Measurements from ENCODE around the gene AHCYL1. TPM values are rescaled to one million over a fixed set of nuclear protein-coding genes. Genes with fewer than 3 reads are reported as not detected.

AHCYL1 gene
- total and polyA plus RNA-seq, 2 of the 8 experiments (the other 6 are each of a cell fraction or from before 2014, with no cell fraction given): 64.5 to 95.9 TPM

DNA sequence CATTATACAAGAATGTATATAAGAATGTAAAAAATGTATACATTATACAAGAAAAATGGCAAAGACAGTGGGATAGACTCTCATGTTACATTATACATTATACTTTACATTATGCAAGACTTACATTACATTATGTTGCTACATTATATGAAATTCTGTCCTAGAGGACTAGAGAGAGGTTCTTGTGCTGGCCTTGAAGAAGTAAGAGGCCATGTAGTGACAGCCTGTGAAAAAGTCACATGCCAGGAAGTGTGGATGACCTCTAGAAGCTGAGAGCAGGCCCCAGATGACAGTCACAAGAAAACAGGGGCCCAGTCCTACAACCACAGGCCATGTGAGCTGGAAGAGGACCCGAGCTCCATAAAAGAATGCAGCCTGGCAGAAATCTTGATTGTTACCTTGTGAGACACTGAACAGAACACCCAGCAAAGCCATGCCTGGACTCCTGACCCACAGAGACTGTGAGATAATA lies 30.5 kb upstream of the AHCYL1 start (continued):
- no peak for TF ChIP-seq NANOG (IDR thresholded peaks at IDR 0.05; ENCODE audit: insufficient read depth, low read depth, low read length, poor library complexity, severe bottlenecking)
- TF ChIP-seq SIN3A (conservative IDR thresholded peaks at IDR 0.05 in 1 of 2, IDR thresholded peaks at IDR 0.05 in 1 of 2; ENCODE audit: low read depth in 1 of 2, low read length in 2 of 2): no peak

Data from H1 (cell line).